Fibroblast of the aortic adventitia (primary cell): ENCODE measurements around the gene PBXIP1. TPM values are rescaled to one million over a fixed set of nuclear protein-coding genes. Genes with fewer than 3 reads are reported as not detected.
"Not testable (repeated sequence)": the region's sequence is repeated elsewhere in the genome, so short reads cannot be mapped to it uniquely, and the experiment has no call there.

Experiments
- DNase-seq: peaks from one replicate; pipeline ENCODE4 v3.0.0-alpha.2; 2010; ENCODE audit warnings: low read depth
- H3K4me3 ChIP-seq: 2 replicates; pipeline ENCODE4 v1.5.1; 2011; ENCODE audit warnings: low read depth, mild to moderate bottlenecking, control low read depth, low read length, moderate library complexity
- total RNA-seq: library from RNA; depleted of rRNA; stranded (reverse); fragments of >200 nt; gene quantifications from 2 replicates; pipeline ENCODE4 v1.2.3, GENCODE V29; 2012; ENCODE audit warnings: low replicate concordance
- TF ChIP-seq, protein P1 (sequence below): IDR thresholded peaks from 2 replicates; pipeline ENCODE4 v1.5.1; 2011; ENCODE audit warnings: mild to moderate bottlenecking, low read length, control low read depth, inconsistent platforms; ENCODE audit not compliant: insufficient read depth

Gene PBXIP1
- total RNA-seq, 1 donor = 36.2 TPM

DNA sequence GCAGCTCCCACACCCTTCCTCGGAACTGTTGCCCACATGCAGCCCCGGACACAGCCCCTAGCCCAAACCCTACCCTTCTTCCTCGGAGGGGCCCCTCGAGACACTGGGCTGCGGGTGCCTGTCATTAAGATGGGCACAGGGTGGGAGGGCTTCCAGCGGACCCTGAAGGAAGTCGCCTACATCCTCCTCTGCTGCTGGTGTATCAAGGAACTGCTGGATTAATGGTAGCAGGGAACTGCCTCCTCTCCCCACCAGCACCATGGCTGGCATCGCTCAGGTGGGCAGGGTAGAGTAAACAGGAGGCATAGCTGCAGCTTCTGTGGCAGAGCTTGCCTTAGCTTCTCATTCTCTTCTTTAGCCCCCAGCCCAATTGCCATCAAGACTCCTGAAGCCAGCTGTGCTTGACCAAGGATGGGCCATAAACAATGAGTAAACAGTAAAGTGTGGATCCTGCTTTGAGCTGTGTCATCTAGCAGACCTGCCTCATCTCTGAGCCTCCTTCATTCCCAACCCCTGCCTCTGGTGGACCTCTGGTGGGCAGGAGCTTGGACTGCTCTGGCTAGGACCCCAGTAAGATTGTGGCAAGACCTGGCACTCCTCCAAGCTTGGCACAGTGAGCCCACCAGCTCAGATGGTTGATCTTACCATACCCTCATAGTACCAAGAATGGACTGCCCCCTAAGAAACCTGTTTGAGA, 37.8 kb upstream of the PBXIP1 start, which contains the start of gene LENEP:
LENEP (plus strand) TSS at position 15 of the 697 bp plus-strand sequence; CDS start at position 37, 22 bp downstream.
- DNase-seq = no peak
- no peak within 1 kb of the TSS for H3K4me3 ChIP-seq
- TF ChIP-seq, protein P1, sequence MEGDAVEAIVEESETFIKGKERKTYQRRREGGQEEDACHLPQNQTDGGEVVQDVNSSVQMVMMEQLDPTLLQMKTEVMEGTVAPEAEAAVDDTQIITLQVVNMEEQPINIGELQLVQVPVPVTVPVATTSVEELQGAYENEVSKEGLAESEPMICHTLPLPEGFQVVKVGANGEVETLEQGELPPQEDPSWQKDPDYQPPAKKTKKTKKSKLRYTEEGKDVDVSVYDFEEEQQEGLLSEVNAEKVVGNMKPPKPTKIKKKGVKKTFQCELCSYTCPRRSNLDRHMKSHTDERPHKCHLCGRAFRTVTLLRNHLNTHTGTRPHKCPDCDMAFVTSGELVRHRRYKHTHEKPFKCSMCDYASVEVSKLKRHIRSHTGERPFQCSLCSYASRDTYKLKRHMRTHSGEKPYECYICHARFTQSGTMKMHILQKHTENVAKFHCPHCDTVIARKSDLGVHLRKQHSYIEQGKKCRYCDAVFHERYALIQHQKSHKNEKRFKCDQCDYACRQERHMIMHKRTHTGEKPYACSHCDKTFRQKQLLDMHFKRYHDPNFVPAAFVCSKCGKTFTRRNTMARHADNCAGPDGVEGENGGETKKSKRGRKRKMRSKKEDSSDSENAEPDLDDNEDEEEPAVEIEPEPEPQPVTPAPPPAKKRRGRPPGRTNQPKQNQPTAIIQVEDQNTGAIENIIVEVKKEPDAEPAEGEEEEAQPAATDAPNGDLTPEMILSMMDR = no peak

DNA sequence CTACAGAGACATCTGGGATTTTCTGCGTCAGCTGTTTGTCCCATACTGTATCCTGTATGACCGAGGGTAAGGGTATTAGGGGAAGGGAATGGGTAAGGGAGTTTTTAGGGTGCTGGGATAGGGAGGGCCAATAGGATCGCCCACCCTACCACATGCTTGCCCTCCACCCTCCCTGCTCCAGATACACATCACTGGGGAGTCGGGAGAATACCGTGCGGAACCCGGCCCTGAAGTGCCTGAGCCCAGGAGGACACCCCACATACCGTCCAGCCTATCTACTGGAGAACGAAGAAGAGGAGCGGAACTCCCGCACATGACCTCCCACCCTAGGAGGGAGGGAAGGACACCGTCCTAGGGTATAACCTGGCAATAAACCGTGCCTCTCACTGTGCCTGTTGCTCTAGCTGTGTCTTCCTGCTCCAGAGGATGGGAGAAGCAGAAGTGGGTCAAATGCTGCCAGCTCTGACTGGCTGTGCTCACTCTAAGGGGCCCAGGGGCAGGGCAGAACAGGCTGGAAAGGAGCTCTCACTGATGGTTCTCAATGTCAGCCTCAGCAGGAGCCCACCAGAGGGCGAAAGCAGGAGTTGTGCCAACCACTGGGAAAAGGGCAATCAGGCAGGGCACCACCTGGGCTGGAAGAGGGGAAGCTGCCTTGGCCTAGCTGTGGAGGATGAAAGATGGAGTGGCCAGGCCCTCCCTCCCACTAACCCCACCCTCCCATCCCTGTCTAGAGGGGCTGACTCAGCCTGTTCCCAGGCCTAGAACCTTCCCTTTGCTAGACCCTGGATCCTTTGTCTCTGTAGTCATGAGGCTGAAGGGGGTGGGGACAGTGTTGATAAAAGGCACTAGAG, 37.0 kb upstream of the PBXIP1 start:
- H3K4me3 ChIP-seq = no peak overlapping the region
- TF ChIP-seq, protein P1 = peak; percentile 15
- DNase-seq = peak; percentile 51

DNA sequence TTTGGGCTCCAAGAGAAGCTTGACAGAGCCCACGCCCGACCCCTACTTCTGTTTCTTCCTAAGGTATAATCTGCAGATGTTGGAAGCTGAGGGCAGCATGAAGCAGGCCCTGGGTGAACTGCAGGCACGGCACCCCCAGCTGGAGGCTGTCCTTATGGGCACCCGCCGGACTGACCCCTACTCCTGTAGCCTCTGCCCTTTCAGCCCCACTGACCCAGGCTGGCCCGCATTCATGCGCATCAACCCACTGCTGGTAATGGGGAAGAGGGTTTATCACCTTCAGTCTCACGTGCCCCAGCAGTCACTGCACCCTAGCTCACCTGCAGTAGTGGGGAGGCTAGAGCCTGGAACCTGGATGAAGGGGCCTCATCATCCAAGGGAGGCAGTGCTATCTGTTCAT, 34.4 kb upstream of the PBXIP1 start:
- TF ChIP-seq, protein P1 = no peak
- no peak for DNase-seq
- H3K4me3 ChIP-seq = no peak overlapping the region

DNA sequence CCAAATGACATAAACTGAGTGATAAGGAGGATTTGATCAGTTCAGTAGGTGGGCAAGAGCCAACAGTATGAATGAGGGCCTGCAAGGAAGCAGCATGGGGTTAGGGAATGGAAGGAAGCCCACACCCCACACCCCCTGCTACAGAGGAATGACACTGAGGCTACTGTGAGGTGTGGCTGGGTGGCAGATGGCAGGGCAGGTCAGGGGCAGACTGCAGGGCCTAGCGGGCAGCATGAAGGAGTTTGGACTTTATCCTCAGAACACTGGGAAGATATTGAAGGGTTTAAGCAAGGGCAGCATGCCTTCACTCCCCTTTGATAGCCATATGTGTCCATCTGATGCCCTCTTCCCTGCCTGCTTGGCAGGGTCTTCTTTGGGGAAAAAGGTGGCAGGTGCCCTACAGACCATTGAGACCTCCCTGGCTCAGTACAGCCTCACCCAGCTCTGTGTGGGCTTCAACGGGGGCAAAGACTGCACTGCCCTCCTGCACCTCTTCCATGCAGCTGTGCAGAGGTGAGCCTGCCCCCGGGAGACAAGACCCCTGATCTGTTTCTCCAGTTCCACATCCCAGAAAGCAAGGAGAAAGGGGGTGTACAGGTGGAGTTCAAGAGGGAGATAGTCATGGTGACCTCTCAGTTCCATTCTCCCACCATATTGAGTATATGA, 33.4 kb upstream of the PBXIP1 start:
- no peak overlapping the region for H3K4me3 ChIP-seq
- TF ChIP-seq, protein P1 = no peak
- DNase-seq = no peak

DNA sequence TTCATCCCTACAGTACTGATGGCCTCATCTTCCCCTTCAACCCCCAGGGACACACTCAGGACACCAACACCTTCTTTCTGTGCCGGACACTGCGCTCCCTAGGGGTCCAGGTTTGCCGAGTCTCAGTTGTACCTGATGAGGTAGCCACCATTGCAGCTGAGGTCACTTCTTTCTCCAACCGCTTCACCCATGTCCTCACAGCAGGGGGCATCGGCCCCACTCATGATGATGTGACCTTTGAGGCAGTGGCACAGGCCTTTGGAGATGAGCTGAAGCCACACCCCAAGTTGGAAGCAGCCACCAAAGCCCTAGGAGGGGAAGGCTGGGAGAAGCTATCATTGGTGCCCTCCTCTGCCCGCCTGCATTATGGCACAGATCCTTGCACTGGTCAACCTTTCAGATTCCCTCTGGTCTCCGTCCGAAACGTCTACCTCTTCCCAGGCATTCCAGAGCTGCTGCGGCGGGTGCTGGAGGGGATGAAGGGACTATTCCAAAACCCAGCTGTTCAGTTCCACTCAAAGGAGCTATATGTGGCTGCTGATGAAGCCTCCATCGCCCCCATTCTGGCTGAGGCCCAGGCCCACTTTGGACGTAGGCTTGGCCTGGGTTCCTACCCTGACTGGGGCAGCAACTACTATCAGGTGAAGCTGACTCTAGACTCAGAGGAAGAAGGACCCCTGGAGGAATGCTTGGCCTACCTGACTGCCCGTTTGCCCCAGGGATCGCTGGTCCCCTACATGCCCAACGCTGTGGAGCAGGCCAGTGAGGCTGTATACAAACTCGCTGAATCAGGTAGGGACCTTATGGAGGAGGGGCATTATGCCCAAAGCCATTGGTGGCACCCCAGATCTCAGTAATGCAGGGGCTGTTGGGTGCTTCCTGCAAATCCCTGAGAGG, 32.4 kb upstream of the PBXIP1 start:
- no peak for DNase-seq
- TF ChIP-seq, protein P1 = no peak
- H3K4me3 ChIP-seq = no peak overlapping the region

DNA sequence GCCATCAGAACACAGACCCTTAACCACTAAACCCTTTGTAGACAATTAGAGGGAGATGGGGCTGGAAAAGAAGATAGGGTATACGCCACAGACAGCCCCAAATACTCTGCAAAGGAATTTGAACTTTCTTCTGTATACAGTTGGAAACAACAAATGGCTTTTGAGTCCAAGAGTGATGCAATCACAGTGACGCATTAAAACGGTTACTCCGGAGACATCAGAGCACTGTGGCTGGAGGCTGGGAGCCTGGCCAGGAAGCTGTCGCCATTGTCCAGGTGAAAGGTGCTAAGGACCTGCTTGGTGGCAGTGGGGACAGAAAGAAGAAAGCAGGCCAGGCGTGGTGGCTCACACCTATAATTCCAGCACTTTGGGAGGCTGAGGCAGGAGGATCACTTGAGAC, 31.4 kb upstream of the PBXIP1 start:
- TF ChIP-seq, protein P1 = no peak
- DNase-seq = peak; percentile 34
- H3K4me3 ChIP-seq = no peak overlapping the region

DNA sequence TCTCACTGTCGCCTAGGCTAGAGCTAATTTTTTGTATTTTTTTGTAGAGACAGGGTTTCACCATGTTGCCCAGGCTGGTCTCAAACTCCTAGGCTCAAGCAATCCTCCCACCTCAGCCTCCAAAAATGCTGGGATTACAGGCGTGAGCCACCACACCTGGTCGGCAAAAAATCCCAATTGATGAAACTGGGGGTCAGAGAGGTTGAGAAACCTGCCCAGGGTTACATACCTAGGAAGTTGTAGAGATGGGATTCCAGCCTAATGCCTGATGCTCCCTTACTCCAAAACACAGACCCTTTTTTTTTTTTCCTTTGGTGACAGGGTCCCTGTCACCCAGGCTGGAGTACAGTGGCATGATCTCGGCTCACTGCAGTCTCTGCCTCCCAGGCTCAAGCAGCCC, 30.8 kb upstream of the PBXIP1 start:
- not testable (repeated sequence) for DNase-seq, H3K4me3 ChIP-seq
